Cortex of kidney (tissue), 1 donor: ENCODE measurements around the gene SCYL2.
"Not testable (repeated sequence)": the region's sequence is repeated elsewhere in the genome, so short reads cannot be mapped to it uniquely, and the experiment has no call there.

ENCODE experiments used
- DNase-seq: peaks from one replicate; lab custom pipeline; 2025; lab: John Stamatoyannopoulos, UW

Gene SCYL2, protein sequence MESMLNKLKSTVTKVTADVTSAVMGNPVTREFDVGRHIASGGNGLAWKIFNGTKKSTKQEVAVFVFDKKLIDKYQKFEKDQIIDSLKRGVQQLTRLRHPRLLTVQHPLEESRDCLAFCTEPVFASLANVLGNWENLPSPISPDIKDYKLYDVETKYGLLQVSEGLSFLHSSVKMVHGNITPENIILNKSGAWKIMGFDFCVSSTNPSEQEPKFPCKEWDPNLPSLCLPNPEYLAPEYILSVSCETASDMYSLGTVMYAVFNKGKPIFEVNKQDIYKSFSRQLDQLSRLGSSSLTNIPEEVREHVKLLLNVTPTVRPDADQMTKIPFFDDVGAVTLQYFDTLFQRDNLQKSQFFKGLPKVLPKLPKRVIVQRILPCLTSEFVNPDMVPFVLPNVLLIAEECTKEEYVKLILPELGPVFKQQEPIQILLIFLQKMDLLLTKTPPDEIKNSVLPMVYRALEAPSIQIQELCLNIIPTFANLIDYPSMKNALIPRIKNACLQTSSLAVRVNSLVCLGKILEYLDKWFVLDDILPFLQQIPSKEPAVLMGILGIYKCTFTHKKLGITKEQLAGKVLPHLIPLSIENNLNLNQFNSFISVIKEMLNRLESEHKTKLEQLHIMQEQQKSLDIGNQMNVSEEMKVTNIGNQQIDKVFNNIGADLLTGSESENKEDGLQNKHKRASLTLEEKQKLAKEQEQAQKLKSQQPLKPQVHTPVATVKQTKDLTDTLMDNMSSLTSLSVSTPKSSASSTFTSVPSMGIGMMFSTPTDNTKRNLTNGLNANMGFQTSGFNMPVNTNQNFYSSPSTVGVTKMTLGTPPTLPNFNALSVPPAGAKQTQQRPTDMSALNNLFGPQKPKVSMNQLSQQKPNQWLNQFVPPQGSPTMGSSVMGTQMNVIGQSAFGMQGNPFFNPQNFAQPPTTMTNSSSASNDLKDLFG

DNA sequence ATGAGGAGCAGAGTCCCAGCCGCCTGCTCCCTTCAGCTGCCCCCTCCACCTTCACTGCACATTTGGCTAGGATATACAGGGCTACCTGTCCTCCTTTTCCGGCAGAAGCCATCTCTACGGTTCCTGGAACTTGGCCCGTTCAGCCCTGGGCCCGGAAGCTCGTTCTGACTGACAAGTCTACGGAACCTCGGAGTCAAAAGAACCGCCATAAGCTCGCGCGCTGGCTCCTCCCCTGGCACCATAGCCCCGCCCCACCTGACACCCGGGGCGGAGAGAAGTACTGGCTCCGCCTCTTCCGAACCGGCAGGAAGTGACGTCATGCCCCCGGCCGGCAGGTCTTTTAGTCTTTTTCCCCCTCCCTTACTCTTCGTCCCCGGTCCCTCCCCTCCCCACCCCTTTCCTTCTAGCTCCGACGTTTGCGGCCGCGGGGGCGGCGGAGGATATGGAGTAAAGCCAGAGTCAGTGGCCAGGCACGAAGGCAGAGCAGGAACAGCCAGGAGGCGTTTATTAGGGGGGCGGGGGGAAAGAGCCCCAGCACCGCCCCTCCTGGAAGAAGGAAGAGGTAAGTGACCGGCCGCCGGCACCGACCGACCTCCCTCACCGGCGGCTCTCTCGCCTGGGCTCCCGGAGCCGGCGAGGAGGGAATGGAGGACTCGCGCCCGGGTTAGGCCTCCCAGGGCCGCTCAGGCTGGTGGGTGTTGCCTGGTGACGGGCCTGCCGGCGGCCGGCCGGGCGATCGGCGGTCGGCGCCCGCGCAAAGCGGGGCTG lies at the start of gene SCYL2, which contains the start of gene DEPDC4:
Gene SCYL2 (plus strand): TSS at position 343 of the 768 bp plus-strand sequence. CDS start 15,794 bp downstream, outside the sequence.
Gene DEPDC4 (minus strand): TSS at position 245 of the 768 bp plus-strand sequence. CDS start 3 bp downstream, at position 242.
- peak; percentile 50 for DNase-seq

DNA sequence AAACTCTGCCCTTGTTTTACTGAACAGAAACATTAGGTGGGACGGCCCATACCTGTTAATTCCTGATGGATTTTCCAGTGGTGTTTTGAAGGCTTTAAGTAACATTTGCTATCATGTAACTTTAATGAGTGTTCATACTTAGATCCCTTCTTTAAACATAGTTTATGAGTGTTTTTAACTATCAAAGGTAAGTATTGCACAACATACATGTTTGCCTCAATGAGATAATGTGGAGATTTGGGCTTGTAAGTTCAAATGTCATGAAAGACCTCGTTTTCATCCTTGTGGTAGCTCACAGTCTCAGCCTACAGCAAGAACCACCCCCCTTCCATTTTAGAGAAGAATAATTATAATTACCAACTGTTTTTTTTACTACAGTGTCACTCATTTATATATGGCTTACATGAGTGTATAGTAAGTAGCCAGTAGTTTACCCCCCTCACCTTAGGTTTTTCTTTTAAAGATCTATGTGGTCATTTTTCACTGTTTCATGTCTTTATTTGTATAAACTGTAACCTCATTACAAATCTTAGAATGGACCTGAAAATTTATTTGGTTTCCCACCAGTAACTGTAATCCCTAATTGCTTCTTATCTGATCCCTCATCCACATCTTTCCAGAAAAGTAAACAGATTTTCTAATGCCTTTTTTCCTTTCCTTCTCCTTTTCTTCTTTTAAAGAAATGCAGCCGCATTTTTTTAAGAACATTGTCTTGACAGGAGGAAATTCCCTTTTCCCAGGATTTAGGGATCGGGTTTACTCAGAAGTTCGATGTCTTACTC lies 47.5 kb upstream of the SCYL2 start:
- DNase-seq, result no peak

DNA sequence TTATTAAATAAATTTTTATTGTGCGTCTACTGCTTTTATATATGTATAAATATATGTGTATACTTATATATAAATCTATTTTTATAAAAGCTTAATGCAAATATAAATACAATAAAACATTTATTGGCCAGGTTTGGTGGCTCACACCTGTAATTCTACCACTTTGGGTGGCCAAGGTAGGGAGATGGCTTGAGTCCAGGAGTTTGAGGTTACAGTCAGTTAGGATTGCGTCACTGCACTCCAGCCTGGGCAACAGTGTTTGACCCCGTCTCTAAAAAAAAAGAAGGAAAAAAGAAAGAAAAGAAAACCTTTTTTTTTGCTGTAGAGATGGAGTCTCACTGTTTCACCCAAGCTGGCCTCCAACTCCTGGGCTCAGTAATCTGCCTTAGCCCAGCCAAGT lies 45.5 kb upstream of the SCYL2 start:
- DNase-seq, result no peak

DNA sequence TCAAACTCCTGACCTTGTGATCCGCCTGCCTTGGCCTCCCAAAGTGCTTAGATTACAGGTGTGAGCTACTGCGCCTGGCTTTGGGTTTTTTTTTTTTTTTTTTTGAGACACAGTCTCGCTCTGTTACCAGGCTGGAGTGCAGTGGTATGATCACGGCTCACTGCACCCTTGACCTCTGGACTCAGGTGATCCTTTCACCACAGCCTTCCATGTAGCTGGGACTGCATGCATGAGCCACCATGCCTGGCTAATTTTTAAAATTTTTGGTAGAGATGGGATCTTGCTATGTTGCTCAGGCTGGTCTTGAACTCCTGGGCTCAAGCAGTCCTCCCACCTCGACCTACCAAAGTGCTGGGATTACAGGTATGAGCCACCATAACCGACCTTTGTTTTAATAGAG lies 44.8 kb upstream of the SCYL2 start:
- not testable (repeated sequence) for DNase-seq

DNA sequence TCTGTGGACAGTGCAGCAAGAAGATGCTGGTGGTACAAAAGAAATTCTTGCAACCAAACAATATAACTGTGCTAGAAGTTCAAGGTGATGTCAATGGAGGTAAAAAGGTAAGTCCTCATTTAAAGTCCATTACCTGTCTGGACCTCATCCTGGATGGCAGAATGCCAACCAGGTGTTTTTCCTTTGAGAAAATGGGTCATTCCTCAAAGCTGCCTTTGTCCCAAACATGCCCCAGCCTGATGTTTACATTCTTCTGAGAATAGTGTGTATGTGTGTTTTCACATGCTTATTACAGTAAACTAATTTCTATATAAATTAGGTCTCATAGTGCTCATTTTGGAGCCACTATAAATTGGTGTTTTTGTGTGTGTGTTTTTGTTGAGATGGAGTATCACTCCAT lies 41.5 kb upstream of the SCYL2 start:
- no peak for DNase-seq

DNA sequence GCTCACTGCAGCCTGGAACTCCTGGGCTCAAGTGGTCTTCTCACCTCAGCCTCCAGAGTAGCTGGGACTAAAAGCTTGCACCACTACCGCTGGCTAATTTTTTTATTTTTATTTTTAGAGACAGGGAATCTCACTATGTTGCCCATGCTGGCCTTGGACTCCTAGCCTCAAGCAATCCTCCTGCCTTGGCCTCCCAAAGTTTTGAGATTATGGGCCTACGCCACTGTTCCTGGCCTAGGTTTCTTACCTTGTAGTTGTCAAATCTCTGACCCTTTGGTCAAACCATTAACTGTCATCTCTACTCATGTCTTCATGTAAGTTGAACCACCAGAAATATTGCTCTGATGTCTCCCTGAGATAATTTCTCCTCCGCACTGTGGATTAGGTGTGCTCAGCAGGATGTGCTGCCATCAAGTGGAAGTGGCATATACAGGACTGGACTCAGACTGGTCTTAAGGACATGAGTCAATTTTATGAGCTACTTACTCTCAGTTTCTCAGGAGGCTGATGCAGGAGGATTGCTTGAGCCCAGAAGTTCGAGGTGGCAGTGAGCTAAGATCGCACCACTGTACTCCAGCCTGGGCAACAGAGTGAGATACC lies 37.8 kb upstream of the SCYL2 start:
- DNase-seq, result no peak

DNA sequence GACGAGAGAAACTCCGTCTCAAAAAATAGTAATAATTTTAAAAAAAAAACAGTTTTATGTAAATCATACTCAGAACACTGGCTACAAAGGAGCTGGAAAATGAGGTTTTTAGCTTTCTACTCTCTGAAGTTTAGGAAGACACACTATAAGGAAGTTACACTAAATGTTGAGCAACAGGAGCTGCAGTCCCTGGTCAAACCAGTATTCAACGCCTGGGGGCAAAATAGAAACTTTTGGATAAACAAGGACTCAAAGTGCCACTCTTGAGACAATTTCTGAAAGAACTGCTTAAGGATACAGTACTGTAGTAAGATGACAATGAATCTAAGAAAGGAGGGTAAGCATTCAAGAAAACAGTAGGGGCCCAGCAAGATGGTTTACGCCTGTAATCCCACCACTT lies 37.1 kb upstream of the SCYL2 start:
- no peak for DNase-seq

DNA sequence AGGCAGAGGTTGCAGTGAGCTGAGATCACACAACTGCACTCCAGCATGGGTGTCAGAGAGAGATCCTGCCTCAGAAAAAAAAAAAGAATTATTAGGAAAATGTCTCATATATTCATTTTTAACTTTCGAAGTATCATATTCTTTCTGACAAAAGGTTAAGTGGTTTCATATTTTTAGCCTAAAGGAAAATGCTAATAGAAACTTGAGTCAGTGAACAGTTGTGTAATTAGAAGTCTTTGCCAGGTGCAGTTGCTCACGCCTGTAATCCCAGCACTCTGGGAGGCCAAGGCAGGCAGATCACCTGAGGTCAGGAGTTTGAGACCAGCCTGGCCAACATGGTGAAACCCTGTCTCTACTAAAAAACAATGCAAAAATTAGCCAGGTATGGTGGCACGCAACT lies 35.1 kb upstream of the SCYL2 start:
- DNase-seq, result not testable (repeated sequence)

DNA sequence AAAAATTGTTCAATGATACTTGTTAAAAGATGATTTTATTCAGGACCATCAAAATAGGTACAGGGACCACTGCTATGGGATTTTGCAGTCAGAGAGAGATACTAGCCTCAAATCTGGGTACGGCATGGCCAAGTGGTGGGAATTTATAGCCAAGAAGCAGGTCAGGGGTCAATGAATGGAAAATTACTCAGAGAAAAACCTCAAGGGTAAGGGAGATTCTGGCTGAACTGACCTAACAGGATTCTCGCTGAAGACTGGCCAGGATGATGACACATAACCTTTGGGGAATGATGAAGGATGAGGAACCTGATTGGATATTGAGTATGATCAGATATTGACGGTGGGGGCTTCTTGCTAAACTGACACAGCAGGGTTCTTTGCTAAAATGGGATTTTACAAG lies 32.8 kb upstream of the SCYL2 start:
- no peak for DNase-seq

DNA sequence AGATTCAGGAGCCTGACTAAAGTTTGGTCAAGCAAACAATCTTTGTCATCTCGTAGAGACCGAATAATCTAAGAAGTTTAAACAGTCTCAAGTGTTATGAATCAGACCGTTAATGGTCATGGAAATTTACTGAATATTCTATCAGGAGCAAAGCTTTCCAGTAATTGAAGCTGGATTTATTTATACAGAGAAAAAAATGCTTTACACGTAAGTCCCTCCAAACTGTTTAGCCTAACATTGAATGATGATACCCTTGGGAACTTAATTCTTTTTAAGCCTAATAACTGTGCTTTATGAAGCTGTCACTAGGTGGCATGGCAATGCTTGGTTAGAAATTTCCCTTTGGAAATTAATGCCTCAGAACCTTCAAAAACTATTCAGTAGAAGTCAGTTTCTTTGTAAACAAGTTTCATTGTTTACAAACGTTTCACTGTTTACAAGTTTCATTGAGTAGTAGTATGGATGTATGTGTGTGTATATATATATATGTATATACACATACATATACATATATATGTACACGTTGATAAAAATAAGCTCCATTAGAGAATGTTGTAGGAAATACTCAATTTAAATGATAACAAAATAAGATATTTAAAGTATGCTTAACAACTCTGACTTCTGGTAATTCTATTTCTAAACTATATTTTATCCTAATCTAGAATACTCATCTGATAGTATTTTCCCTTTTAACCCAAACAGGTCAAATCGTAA lies 32.2 kb upstream of the SCYL2 start:
- DNase-seq, result no peak

DNA sequence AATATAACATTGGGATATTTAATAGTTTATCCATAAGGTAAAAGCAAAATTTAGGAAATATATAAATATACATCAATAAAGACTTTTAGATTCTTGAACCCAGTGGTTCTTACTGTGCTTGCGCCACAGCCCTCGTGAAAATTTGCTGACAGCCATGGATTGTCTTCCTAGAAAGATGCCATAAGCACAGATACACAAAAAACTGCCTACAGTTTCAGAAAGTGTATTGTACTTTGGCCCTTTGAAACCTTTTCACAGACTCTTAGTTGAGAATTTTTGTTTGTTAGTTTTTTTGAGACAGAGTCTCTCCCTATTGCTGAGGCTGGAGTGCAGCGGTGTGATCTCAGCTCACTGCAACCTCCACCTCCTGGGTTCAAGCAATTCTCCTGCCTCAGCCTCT lies 28.2 kb upstream of the SCYL2 start:
- no peak for DNase-seq

DNA sequence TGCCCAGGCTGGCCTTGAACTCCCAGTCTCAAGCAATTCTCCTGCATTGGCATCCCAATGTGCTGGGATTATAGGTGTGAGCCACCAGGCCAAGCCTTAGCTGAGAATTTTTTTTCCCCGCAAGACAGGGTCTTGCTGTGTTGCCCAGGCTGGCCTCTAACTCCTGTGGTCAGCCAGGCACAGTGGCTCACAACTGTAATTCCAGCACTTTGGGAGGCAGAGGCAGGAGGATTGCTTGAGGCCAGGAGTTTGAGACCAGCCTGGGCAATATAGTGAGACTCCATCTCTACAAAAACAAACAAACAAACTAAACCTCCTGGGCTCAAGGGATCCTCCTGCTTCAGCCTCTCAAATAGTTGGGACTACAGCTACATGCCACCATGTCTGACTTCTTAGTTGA lies 27.4 kb upstream of the SCYL2 start:
- DNase-seq, result no peak

DNA sequence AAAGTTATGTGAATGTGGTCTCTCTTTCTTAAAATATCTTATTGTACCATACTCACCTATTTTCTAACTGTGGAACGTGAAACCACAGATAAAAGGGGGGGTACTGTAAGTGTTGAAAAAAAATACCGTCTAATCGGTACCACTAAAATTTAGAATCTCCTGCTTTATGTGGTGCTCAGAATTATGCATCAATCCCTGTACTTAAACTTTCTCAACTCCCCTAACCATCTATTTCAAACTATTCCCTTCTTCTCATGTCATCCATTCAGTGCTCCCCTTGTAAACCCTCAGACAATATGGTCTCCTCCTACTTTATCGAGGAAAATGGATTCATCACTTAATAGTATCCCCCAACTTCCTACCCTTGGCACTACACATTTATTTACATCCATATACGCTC lies 23.8 kb upstream of the SCYL2 start:
- no peak for DNase-seq

DNA sequence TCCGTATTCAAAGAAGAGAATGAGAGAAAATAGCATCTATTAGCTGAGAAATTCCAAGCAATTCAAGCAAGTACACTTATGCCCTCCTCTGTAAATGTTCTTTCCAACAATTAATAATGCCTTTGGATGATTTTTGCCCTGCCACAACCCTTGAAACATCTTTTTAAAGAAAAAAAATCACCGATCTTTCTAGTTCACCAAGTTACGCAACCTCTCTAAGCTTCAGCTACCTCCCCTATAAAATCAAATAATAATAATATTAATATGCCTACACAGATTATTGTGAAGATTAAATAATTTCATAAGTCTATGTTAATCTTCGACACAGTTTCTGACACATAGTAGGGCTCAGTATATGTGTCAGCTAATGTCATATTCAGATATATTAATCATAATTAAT lies 19.2 kb upstream of the SCYL2 start:
- DNase-seq, result no peak

DNA sequence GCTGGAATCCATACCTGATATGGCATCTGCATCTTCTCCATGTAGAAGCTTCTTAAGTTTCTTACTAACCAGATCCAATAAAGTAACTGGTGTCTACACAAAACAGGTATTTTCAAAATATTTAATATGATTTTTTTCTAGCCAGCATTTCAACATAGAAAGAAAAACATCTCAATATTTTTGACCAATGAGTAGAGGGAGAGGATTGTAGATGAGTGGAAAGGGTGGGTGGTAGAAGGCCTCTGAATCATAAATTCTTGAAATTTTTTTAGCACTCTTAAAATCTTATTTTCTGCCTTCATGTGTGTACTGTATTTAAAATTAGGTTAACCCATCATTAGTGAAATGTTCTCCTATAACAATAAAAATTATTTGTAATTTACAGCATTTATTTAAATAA lies 18.1 kb upstream of the SCYL2 start:
- DNase-seq, result no peak

DNA sequence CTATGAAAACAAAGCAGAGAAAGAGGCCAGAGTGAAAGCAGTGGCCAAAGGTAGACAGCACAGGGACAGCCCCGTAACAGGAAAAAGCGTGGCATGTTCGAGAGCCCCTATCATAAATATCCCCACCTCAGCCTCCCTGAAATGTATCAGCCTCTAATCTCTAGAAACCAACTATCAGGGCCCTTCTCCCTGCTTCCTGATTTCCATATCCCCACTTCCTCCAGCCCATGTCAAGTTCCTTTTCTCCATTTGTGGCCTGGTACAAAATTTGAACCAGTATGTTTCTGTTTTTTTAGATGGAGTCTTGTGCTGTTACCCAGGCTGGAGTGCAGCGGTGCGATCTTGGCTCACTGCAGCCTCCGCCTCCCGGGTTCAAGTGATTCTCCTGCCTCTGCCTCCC lies 17.0 kb upstream of the SCYL2 start:
- no peak for DNase-seq

DNA sequence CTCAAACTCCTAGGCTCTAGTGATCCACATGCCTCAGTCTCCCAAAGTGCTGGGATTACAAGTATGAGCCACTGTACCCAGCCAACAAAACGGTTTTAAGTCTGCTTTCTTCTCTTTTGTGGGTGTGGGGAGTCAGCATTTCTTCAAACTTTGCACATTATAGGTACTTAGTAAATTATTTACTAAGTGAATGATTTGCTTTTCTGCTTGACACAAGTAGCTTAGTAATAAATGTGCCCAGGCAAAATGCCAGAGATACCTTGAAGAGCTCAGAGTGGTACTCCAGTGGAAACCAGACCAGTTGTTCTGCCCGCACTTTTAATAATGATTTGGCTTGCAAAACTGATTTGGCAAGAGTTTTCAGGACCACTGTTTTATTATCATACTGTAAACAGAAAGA lies 15.1 kb upstream of the SCYL2 start:
- DNase-seq, result no peak

DNA sequence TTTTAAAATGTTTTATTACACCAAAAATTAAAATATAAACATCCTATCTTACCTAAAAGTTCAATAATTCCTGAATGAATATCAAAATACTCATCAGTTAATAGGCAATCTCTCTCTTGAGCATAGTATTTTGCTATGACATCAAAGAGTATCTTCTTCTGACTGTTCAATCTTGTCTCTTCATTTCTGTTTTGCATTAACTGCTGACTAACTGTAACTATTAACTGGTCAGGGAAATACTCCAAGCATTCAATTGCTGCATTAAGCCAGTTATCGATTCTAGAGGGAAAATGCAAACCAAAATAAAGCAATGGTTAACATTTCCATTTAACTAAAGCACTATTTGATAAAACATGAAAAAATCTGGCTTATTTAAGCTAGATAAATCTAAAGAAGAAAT lies 13.5 kb upstream of the SCYL2 start:
- no peak for DNase-seq

DNA sequence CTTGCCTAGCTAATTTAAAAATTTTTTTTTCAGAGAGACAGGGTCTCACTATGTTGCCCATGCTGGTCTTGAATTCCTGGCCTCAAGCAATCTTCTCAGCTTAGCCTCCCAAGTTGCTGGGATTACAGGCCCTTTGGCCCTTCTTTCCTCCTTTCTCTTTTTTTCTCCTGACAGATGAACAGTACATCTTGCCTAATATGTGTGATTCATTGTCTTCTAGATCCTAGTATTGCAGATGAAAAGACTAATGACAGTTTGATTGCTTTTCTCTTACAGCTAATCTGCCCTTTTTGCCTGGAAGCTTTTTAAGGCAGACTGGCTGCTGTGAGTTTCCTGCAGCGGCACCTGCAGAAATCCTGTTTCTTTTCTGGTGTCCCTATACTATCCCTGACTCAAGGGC lies 12.1 kb upstream of the SCYL2 start:
- no peak for DNase-seq

DNA sequence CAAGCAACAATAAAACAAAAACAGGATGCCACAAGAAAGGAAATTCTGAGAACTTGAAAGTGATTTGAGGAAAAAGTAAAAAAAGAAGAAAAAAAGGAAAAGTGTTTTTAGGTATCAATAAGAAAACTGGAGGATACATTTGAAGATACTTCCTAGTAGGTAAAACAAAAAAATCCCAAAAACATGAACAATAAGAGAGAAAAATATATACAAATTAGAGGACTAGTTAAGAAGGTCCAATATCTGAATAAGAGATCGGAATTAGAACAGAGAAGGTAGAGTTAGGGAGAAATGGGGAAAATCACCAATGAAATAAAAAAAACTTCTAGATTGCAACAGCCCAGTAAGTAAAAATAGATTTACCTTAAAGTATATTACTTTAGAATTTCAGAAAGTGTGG lies 8.8 kb upstream of the SCYL2 start:
- DNase-seq, result no peak
